CD4-positive, alpha-beta T cell treated with Interleukin-6 for 4 hours (primary cell): Measurements from ENCODE around the gene CENATAC.
A peak's percentile ranks its signal among the peaks of the same experiment; 100 is the strongest.
"Not testable (repeated sequence)": the region's sequence is repeated elsewhere in the genome, so short reads cannot be mapped to it uniquely, and the experiment has no call there.

Experiments used
- DNase-seq: peaks from one replicate; pipeline ENCODE4 v3.0.0-alpha.2; 2020; ENCODE audit warnings: mixed read lengths

CENATAC gene

DNA sequence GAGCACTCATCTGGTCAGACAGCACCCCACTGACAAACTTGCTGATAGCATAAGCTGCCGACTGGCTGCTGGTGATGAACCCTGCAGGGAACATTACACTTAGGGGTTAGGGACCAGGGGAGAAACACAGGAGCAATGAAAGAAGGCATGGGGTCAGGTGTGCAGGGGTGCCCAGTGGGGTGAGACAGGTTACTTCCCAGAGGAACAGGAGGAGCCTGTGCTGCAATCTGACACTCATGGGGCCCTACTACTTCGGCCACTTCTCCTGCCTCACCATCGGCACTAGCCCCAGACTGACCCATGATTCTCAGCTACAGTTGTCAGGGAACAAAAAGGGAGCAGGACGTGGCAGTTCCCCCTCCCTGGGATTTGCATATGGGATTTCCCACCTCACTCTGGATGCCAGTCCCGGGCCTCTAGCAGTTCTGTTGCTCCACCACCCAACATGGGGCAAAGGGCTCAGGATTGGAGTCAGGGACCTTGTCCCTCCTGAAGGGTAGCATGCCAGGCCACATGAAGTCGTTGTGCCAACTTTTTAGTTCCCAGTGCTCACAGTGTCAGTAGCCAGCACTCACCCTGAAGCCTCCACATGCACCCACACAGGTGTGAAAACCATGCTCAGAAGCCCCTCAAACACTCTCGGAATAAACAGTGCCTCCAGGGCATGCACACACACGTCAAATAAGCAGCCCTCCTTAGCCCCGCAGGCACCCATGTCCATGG is 30.6 kb downstream of the CENATAC start:
- no peak for DNase-seq

DNA sequence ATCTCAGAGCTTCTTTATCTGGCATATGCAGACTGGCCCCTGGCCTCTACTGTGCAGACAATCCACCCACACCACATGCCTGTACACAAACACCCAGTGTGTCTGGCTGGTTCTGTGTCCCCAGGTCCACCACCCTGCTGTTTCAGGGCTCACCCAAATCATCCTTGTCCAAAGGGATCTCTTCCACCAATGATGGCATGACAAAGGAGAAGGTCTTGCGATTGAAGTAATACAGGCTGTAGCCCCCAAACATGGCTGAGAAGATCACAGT is 31.1 kb downstream of the CENATAC start:
- no peak for DNase-seq

DNA sequence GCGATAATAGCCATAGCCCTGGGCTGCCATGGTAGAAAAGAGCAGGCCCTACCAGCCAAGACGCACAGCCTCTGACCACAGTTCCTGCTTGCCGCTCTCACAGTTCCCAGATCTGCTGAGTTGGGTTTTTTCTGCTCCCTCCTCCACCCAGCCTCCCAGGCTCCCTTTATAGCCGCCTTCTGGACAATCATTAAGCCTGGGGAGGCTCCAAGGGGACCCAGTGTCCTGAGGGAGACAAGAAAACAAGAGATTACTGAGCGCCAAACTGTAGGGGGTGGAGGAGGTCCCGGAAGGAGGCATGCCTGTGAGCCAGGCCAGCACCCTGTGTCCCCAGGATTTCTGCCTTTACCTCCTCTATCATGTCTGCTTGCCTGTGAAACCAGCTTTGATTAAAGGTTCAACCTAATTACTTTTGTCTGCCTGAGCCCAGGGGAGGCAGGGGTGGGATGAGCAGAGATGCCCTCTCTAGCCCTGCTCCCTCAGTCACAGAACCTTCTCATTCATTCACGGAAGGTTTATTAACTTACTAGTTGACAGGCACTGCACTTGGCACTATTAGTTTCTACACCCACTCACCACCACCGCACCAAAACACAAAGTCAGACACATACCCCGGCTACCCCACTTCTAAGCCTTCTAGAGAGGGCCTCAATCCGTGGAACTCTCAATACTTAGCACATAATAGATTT is 31.5 kb downstream of the CENATAC start:
- no peak for DNase-seq

DNA sequence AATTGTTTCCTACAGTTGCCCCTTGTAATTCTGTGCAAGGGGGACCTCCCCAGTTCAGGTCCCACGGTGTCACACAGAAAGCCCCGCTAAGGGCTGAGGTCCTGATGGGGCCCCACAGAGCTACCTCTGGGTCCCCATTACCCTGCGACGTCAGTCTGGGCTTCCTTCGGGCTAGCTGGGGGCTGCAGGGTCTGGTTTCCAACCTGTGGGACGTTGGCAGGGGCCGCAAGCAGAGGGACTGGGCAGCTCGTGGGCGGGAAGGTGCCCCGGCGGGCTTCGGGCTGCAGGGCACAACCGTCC is 32.0 kb downstream of the CENATAC start:
- DNase-seq: no peak

DNA sequence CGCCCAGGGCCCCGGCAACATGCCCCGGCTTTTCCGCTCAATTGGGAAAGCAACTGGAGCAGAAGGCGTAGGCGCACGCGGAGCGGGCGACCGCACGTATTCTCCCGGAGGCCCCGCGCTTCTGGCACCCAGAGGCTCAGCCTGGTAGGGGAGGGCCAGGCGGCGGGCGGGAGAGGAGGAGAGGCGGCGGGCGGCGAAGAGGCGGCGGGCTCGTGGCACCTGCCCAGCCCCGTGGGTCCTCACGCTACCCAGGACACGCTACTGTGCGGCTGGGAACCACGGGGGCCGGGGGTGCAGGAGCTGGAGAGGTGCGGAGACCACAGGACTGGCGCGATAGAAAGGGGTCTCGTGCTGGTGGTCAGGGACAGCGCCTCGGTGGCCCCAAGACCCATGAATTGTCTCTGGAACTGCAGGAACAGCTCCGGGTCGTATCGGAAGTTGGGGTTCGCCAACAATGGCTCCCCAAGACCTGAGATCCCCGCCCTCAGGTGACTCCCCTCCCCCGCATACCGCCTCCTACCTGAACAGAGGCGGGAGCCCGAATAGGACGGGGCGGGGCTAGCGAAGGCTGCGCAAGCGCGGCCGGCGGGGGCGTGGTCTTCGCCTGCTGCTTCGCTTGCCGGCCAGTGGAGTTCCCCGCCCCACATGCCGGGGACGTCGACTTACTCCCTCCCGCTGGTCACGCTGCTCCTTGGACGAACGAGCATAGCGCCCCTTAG is 32.5 kb downstream of the CENATAC start, which contains the start of gene SLC37A4:
TSS of gene SLC37A4 (minus strand) at position 549 of the 719 bp plus-strand sequence.
- peak; percentile 99 for DNase-seq

GRCh38 chr11:119031912-119032280 is 34.0 kb downstream of the CENATAC start:
- DNase-seq: no peak

DNA sequence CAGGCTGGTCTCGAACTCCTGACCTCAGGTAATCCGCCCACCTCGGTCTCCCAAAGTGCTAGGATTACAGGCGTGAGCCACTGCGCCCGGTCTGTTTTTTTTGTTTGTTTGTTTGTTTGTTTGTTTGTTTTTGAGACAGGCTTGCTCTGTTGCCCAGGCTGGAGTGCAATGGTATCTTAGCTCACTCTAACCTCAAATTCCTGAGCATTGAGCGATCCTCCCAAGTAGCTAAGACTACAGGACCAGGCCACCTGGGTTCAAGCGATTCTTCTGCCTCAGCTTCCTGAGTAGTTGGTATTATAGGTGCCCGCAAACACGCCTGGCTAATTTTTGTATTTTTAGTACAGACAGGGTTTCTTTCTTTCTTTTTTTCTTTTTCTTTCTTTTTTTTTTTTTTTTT is 35.5 kb downstream of the CENATAC start:
- DNase-seq: not testable (repeated sequence)

DNA sequence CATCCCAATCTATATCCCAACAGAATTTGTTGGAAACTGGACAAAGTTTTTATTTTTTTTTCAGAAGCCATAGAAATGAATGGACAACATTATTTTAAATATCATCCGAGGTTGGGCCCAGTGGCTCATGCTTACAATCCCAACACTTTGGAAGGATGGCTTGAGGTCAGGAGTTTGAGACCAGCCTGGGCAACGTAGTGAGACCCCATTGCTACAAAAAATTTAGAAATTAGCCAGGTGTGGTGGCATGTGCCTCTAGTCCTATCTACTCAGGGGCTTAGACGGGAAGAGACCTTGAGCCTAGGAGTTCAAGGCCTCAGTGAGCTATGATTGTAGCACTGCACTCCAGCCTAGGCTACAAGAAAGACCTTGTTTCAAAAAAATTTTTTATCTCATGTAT is 36.9 kb downstream of the CENATAC start:
- DNase-seq: no peak

GRCh38 chr11:119038884-119039283 is 40.9 kb downstream of the CENATAC start:
- no peak for DNase-seq

GRCh38 chr11:119039471-119039870 is 41.5 kb downstream of the CENATAC start:
- not testable (repeated sequence) for DNase-seq

- DNase-seq: no peak
These were observed 44.0 kb downstream of the CENATAC start for GRCh38 chr11:119041821-119042514.

- DNase-seq: no peak
These were observed 45.0 kb downstream of the CENATAC start for GRCh38 chr11:119042927-119043326.

DNA sequence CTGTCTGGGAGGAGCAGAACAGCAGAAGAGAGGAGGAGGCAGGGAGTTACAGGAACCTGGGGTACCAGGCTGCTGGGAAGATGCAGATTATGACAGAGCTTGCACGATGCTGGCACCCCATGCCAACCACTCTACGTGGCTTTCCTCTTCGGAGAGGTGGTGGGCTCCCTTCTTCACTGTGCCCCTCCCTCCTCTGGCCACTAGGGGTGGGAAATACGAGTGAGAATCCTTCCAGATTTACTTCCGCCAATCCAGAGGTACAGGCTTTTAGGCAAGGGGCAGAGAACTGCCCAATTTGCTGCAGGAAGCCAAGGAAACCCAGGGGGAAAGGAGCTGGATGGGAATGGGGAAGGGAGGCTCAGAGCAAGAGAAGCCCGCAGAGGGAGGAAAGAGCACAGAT is 46.8 kb downstream of the CENATAC start:
- no peak for DNase-seq

DNA sequence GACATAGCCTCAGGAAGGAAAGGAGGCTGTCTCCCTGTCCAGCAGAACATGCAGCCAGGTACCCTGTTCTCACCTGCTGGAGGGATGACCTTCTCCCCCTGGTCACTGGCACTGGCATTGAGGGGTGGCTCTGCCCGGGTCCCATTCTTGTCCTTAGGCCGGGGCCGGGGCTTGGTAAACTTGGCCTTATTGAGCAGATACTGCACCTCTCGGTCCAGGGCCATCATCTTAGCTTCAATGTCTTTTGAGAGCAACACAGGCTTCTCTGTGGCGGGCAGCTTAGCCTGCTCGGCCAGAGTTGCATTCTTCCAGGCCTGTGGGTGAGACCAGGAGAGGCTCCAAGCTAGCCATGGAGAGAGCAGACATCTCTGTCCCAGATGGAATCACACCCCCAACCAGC is 48.6 kb downstream of the CENATAC start:
- no peak for DNase-seq

GRCh38 chr11:119047205-119047604 is 49.3 kb downstream of the CENATAC start:
- no peak for DNase-seq

DNA sequence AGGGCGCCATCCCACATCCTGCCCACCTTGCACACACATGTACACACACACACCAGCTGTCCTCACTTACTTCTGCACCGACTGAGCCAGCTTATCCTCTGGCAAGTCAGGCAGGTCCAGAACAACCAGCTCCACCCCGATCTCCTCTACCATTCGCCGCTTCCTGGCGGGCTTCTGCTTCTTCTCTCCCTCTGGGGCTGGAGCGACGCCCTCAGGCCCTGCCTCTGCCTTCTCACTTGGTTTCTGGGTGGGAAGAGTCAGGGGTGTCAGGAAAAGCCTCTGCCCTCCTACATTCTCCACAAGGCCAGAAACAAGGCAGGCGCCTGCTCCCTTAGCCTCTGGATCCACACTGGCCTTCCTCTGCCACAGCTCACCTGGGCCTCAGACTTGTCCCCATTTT is 50.7 kb downstream of the CENATAC start:
- no peak for DNase-seq

GRCh38 chr11:119049081-119049480 is 51.1 kb downstream of the CENATAC start:
- no peak for DNase-seq

- no peak for DNase-seq
These were observed 53.7 kb downstream of the CENATAC start for GRCh38 chr11:119051440-119052162.

GRCh38 chr11:119052163-119052814 is 54.4 kb downstream of the CENATAC start:
- no peak for DNase-seq

- no peak for DNase-seq
These were observed 56.5 kb downstream of the CENATAC start for GRCh38 chr11:119054418-119054817.

- no peak for DNase-seq
These were observed 58.0 kb downstream of the CENATAC start for GRCh38 chr11:119055901-119056300.

DNA sequence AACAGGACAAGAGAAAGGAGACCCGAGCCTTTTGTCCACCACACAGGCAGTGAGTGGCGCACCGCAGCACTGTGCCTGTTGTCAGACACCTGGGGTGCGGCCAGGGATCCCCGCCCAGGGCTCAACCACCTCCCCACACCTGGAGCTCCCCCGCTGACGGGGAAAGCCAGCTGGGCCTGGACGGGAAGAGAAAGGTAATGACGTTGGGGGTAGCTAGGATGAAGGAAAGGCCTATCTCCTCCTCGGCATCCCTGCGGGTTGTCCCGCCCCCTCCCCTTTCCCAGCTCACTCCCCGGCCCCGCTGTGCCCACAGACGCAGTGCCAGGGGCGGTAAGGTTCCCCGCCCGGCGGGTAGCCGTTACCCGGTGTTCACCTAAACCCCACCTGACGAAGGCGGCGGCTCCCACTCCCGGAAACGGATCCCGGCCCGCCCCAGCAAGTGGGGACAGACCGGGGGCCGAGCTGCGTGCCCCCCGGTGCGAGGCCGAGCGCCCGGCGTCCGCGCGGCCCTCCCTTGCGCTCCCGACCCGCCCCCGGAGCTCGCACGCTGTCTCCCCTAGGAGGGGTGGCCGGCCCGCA is 58.6 kb downstream of the CENATAC start:
- peak; percentile 50 for DNase-seq
